ENCODE results near the gene DCDC2C. TPM values are rescaled to one million over a fixed set of nuclear protein-coding genes. Genes with fewer than 3 reads are reported as not detected.

The DCDC2C gene
- total RNA-seq, 1 experiment from 2014 or later = not detected

GRCh38 chr2:3741396-3741795 lies 38.0 kb downstream of the DCDC2C start:
- TF ChIP-seq CTCF (conservative IDR thresholded peaks at IDR 0.05) (no peak), EZH2 (IDR thresholded peaks at IDR 0.05; ENCODE audit: low read depth) (no peak)
- Histone ChIP-seq H4K20me1 (ENCODE audit: insufficient read depth) (no peaks in the 10 kb centered on the region), H3K79me2 (ENCODE audit: low read depth) (no peaks in the 10 kb centered on the region), H3K4me2 (no peak overlapping the region), H3K9me3 (ENCODE audit: insufficient read depth, low read depth) (no peaks in the 10 kb centered on the region), H3K27ac (no peak overlapping the region), H3K9me2 (ENCODE audit: insufficient read depth) (no peaks in the 10 kb centered on the region), H3K27me3 (ENCODE audit: insufficient read depth, low read depth) (peaks cover 92% of the 10 kb centered on the region), H2AFZ (no peak overlapping the region), H3K36me3 (ENCODE audit: low read depth) (no peaks in the 10 kb centered on the region), H3K4me3 (no peak overlapping the region), H3K4me1 (replicated peaks; ENCODE audit: insufficient read depth) (no peaks in the 10 kb centered on the region), H3F3A (ENCODE audit: insufficient read depth, low read depth) (no peaks in the 10 kb centered on the region)
- no TSS peak for BruUV-seq (replicated peaks)
- CTCF ChIA-PET = no interaction called here
- POLR2A ChIA-PET (ENCODE audit: unreplicated experiment) = no interaction called here
- DNase-seq = no peak
- intact Hi-C loops (cut with micrococcal nuclease; ENCODE audit: unreplicated experiment) = no loop called here

GRCh38 chr2:3741867-3742602 lies 38.7 kb downstream of the DCDC2C start:
- no TSS peak for BruUV-seq (replicated peaks)
- intact Hi-C loops (cut with micrococcal nuclease; ENCODE audit: unreplicated experiment) = no loop called here

GRCh38 chr2:3742743-3743508 lies 39.6 kb downstream of the DCDC2C start:
- Histone ChIP-seq H4K20me1 (ENCODE audit: insufficient read depth) (no peaks in the 10 kb centered on the region), H3K36me3 (ENCODE audit: low read depth) (no peaks in the 10 kb centered on the region), H3K27ac (no peak overlapping the region), H3K4me2 (no peak overlapping the region), H3F3A (ENCODE audit: insufficient read depth, low read depth) (no peaks in the 10 kb centered on the region), H3K4me3 (no peak overlapping the region), H3K27me3 (ENCODE audit: insufficient read depth, low read depth) (peaks cover 93% of the 10 kb centered on the region), H3K9me2 (ENCODE audit: insufficient read depth) (no peaks in the 10 kb centered on the region), H2AFZ (no peak overlapping the region), H3K9me3 (ENCODE audit: insufficient read depth, low read depth) (no peaks in the 10 kb centered on the region), H3K79me2 (ENCODE audit: low read depth) (no peaks in the 10 kb centered on the region), H3K4me1 (replicated peaks; ENCODE audit: insufficient read depth) (no peaks in the 10 kb centered on the region)
- TF ChIP-seq CTCF (conservative IDR thresholded peaks at IDR 0.05) (no peak), EZH2 (IDR thresholded peaks at IDR 0.05; ENCODE audit: low read depth) (no peak)
- ChIA-PET POLR2A (ENCODE audit: unreplicated experiment) (no interaction called here), CTCF (no interaction called here)
- no peak for DNase-seq
- intact Hi-C loops (cut with micrococcal nuclease; ENCODE audit: unreplicated experiment) = no loop called here
- no TSS peak for BruUV-seq (replicated peaks)

More at GRCh38 chr2:3741867-3742602, 38.7 kb downstream of the DCDC2C start:
- ChIA-PET CTCF (no interaction called here), POLR2A (ENCODE audit: unreplicated experiment) (no interaction called here)
- DNase-seq = no peak
- H3K4me1 ChIP-seq (replicated peaks; ENCODE audit: insufficient read depth) = no peaks in the 10 kb centered on the region
- TF ChIP-seq CTCF (conservative IDR thresholded peaks at IDR 0.05) (no peak), EZH2 (IDR thresholded peaks at IDR 0.05; ENCODE audit: low read depth) (no peak)
- no peak overlapping the region for H3K4me3 ChIP-seq
- H3K79me2 ChIP-seq (ENCODE audit: low read depth) = no peaks in the 10 kb centered on the region
- H3K27me3 ChIP-seq (ENCODE audit: insufficient read depth, low read depth) = peaks cover 92% of the 10 kb centered on the region
- no peak overlapping the region for H2AFZ ChIP-seq
- H3K27ac ChIP-seq = no peak overlapping the region
- no peaks in the 10 kb centered on the region for H3K9me2 ChIP-seq (ENCODE audit: insufficient read depth)
- no peaks in the 10 kb centered on the region for H3K36me3 ChIP-seq (ENCODE audit: low read depth)
- H3K9me3 ChIP-seq (ENCODE audit: insufficient read depth, low read depth) = no peaks in the 10 kb centered on the region
- no peak overlapping the region for H3K4me2 ChIP-seq
- H3F3A ChIP-seq (ENCODE audit: insufficient read depth, low read depth) = no peaks in the 10 kb centered on the region
- H4K20me1 ChIP-seq (ENCODE audit: insufficient read depth) = no peaks in the 10 kb centered on the region

Measured in PC-9 (cell line).